ENCODE data around the gene GLP2R.

- no peak for TF ChIP-seq CBX5 (IDR thresholded peaks at IDR 0.05; ENCODE audit: low read depth, low read length)
- TF ChIP-seq EZH2 (IDR thresholded peaks at IDR 0.05; ENCODE audit: low read depth, low read length, severe bottlenecking), result no peak
- no peak for TF ChIP-seq CTCF (IDR thresholded peaks at IDR 0.05; ENCODE audit: control extremely low read depth in 1 of 3, insufficient read depth in 1 of 3, low read depth in 1 of 3, low read length in 3 of 3)
- no peak for TF ChIP-seq POLR2A (IDR thresholded peaks at IDR 0.05; ENCODE audit: control extremely low read depth in 1 of 2, low read depth in 2 of 2, low read length in 2 of 2)
- no peak for TF ChIP-seq KDM4A (IDR thresholded peaks at IDR 0.05; ENCODE audit: low read depth, low read length, severe bottlenecking)
- TF ChIP-seq SUZ12 (IDR thresholded peaks at IDR 0.05; ENCODE audit: low read length), result no peak
- TF ChIP-seq GABPA (IDR thresholded peaks at IDR 0.05; ENCODE audit: borderline replicate concordance, insufficient read depth, low read length), result no peak
- no peak for TF ChIP-seq EP300 (IDR thresholded peaks at IDR 0.05; ENCODE audit: borderline replicate concordance in 1 of 2, low read depth in 2 of 2, low read length in 2 of 2)
- no peak for TF ChIP-seq ATF2 (IDR thresholded peaks at IDR 0.05; ENCODE audit: low read length)
- TF ChIP-seq POLR2AphosphoS5 (IDR thresholded peaks at IDR 0.05; ENCODE audit: low read depth, low read length), result no peak
- no peak for TF ChIP-seq GTF2F1 (IDR thresholded peaks at IDR 0.05; ENCODE audit: borderline replicate concordance, low read depth, low read length)
- TF ChIP-seq CEBPB (IDR thresholded peaks at IDR 0.05; ENCODE audit: low read depth, low read length), result no peak
These were observed 99.7 kb downstream of the GLP2R start for GRCh38 chr17:9925457-9925856.

Data from H1 (cell line).